SK-N-MC (cell line): ENCODE results near the gene ZER1.

ENCODE experiments used
- DNase-seq: peaks from one replicate; pipeline ENCODE4 v3.0.0-alpha.2; 2011; ENCODE audit warnings: low read depth, low spot score
- H3K27ac ChIP-seq: fragments of 200-600 bp; sonication (generic); 2 replicates; pipeline ENCODE4 v1.5.1; 2016; ENCODE audit warnings: mixed run types
- H3K36me3 ChIP-seq: fragments of 200-600 bp; sonication (generic); 2 replicates; pipeline ENCODE4 v1.6.1; 2017; ENCODE audit warnings: antibody characterized with exemption, low read length, mixed read lengths; ENCODE audit not compliant: insufficient read depth
- H3K4me3 ChIP-seq: fragments of 200-600 bp; sonication (generic); 2 replicates; pipeline ENCODE4 v1.5.1; 2016
- H3K9ac ChIP-seq: fragments of 200-600 bp; sonication (generic); 2 replicates; pipeline ENCODE4 v1.8.0; 2017; ENCODE audit warnings: mixed run types, mixed read lengths; ENCODE audit not compliant: insufficient read length
- H3K9me3 ChIP-seq: fragments of 200-600 bp; sonication (generic); 2 replicates; pipeline ENCODE4 v1.6.1; 2017; ENCODE audit warnings: low read depth, mild to moderate bottlenecking, antibody characterized with exemption, low read length, moderate library complexity, mixed read lengths
- EZH2 ChIP-seq: fragments of 200-600 bp; sonication (generic); IDR thresholded peaks from one replicate; pipeline ENCODE4 v1.6.1; 2017; ENCODE audit warnings: antibody characterized with exemption
- FOXP2 ChIP-seq: optimal IDR thresholded peaks from 2 replicates; pipeline ENCODE3; 2011; ENCODE audit warnings: mild to moderate bottlenecking, moderate library complexity; ENCODE audit not compliant: insufficient read depth; ENCODE audit errors: extremely low read length, control extremely low read depth
- POLR2AphosphoS5 ChIP-seq: IDR thresholded peaks from 2 replicates; pipeline ENCODE4 v1.6.1; 2012; ENCODE audit warnings: mild to moderate bottlenecking, low read depth, low read length, borderline replicate concordance

ZER1 gene

GRCh38 chr9:128774804-128775203, 3.1 kb upstream of the ZER1 start:
- no peaks in the 10 kb centered on the region for H3K36me3 ChIP-seq
- no peak overlapping the region for H3K4me3 ChIP-seq
- TF ChIP-seq POLR2AphosphoS5 (no peak), EZH2 (no peak), FOXP2 (no peak)
- H3K9ac ChIP-seq: no peak overlapping the region
- H3K9me3 ChIP-seq: no peaks in the 10 kb centered on the region
- no peak for DNase-seq
- H3K27ac ChIP-seq: no peak overlapping the region

- no peaks in the 10 kb centered on the region for H3K9me3 ChIP-seq
- no peak overlapping the region for H3K9ac ChIP-seq
- no peak overlapping the region for H3K4me3 ChIP-seq
- H3K36me3 ChIP-seq: no peaks in the 10 kb centered on the region
- no peak for DNase-seq
- TF ChIP-seq FOXP2 (no peak), POLR2AphosphoS5 (no peak), EZH2 (no peak)
- no peak overlapping the region for H3K27ac ChIP-seq
Measured at GRCh38 chr9:128773049-128773448, 1.3 kb upstream of the ZER1 start.

GRCh38 chr9:128771094-128771721, 519 bp downstream of the ZER1 start:
- no peaks in the 10 kb centered on the region for H3K36me3 ChIP-seq
- H3K9me3 ChIP-seq: no peaks in the 10 kb centered on the region
- H3K27ac ChIP-seq: peak overlapping the region; percentile 5; the same call in 1 of the 2 replicates
- no peak for DNase-seq
- no peak for TF ChIP-seq FOXP2
- no peak for TF ChIP-seq EZH2
- no peak for TF ChIP-seq POLR2AphosphoS5
- H3K4me3 ChIP-seq: peak overlapping the region; percentile 86
- H3K9ac ChIP-seq: peak overlapping the region; percentile 85

- peak overlapping the region; percentile 86 for H3K4me3 ChIP-seq
- TF ChIP-seq FOXP2 (no peak), EZH2 (no peak)
- no peak overlapping the region for H3K27ac ChIP-seq
- peak overlapping the region; percentile 85 for H3K9ac ChIP-seq
- no peak for DNase-seq
- H3K36me3 ChIP-seq: no peaks in the 10 kb centered on the region
- no peaks in the 10 kb centered on the region for H3K9me3 ChIP-seq
Measured at GRCh38 chr9:128770286-128771030, 1.3 kb downstream of the ZER1 start.

GRCh38 chr9:128768606-128769005, 3.1 kb downstream of the ZER1 start:
- Histone ChIP-seq H3K9me3 (no peaks in the 10 kb centered on the region), H3K36me3 (no peaks in the 10 kb centered on the region), H3K4me3 (no peak overlapping the region), H3K27ac (no peak overlapping the region), H3K9ac (no peak overlapping the region)
- DNase-seq: no peak
- no peak for TF ChIP-seq POLR2AphosphoS5
- TF ChIP-seq EZH2: no peak
- no peak for TF ChIP-seq FOXP2

- Histone ChIP-seq H3K9ac (no peak overlapping the region), H3K36me3 (no peaks in the 10 kb centered on the region), H3K27ac (no peak overlapping the region), H3K9me3 (no peaks in the 10 kb centered on the region), H3K4me3 (no peak overlapping the region)
- TF ChIP-seq FOXP2 (no peak), POLR2AphosphoS5 (no peak), EZH2 (no peak)
- DNase-seq: no peak
Measured at GRCh38 chr9:128765499-128765898, 6.2 kb downstream of the ZER1 start.

GRCh38 chr9:128764361-128764760, 7.4 kb downstream of the ZER1 start:
- Histone ChIP-seq H3K9ac (no peak overlapping the region), H3K4me3 (no peak overlapping the region), H3K27ac (no peak overlapping the region), H3K9me3 (no peaks in the 10 kb centered on the region), H3K36me3 (no peaks in the 10 kb centered on the region)
- DNase-seq: no peak
- TF ChIP-seq EZH2: no peak
- TF ChIP-seq POLR2AphosphoS5: no peak
- TF ChIP-seq FOXP2: no peak

- Histone ChIP-seq H3K27ac (0 out of 2 replicates have a peak overlapping the region, but pooled peaks have one; percentile 19), H3K36me3 (no peaks in the 10 kb centered on the region), H3K9me3 (no peaks in the 10 kb centered on the region), H3K4me3 (no peak overlapping the region), H3K9ac (no peak overlapping the region)
- TF ChIP-seq EZH2 (no peak), FOXP2 (no peak), POLR2AphosphoS5 (no peak)
- DNase-seq: no peak
Measured at GRCh38 chr9:128762671-128763449, 8.9 kb downstream of the ZER1 start.
